AG09319 (cell line): ENCODE results near the gene TMEM266.

Experiments
- DNase-seq: peaks from one replicate; pipeline ENCODE4 v3.0.0-alpha.2; 2010; ENCODE audit warnings: low read depth; ENCODE audit errors: extremely low read depth
- TF ChIP-seq, protein P1 (sequence below): IDR thresholded peaks from 2 replicates; pipeline ENCODE4 v1.5.1; 2011; ENCODE audit warnings: low read depth, mild to moderate bottlenecking, inconsistent platforms, low read length, moderate library complexity

Gene TMEM266

GRCh38 chr15:76176059-76176458, 116.3 kb downstream of the TMEM266 start:
- TF ChIP-seq, protein P1, sequence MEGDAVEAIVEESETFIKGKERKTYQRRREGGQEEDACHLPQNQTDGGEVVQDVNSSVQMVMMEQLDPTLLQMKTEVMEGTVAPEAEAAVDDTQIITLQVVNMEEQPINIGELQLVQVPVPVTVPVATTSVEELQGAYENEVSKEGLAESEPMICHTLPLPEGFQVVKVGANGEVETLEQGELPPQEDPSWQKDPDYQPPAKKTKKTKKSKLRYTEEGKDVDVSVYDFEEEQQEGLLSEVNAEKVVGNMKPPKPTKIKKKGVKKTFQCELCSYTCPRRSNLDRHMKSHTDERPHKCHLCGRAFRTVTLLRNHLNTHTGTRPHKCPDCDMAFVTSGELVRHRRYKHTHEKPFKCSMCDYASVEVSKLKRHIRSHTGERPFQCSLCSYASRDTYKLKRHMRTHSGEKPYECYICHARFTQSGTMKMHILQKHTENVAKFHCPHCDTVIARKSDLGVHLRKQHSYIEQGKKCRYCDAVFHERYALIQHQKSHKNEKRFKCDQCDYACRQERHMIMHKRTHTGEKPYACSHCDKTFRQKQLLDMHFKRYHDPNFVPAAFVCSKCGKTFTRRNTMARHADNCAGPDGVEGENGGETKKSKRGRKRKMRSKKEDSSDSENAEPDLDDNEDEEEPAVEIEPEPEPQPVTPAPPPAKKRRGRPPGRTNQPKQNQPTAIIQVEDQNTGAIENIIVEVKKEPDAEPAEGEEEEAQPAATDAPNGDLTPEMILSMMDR = no peak
- DNase-seq = no peak

- DNase-seq = no peak
- TF ChIP-seq, protein P1 = no peak
These were observed 116.8 kb downstream of the TMEM266 start for GRCh38 chr15:76176487-76177085.

GRCh38 chr15:76177491-76178040, 117.8 kb downstream of the TMEM266 start:
- TF ChIP-seq, protein P1 = no peak
- peak; percentile 48 for DNase-seq

GRCh38 chr15:76178296-76179000, 118.7 kb downstream of the TMEM266 start:
- no peak for DNase-seq
- TF ChIP-seq, protein P1 = no peak

- no peak for DNase-seq
- TF ChIP-seq, protein P1 = no peak
These were observed 119.2 kb downstream of the TMEM266 start for GRCh38 chr15:76179023-76179422.

GRCh38 chr15:76180321-76180720, 120.5 kb downstream of the TMEM266 start:
- DNase-seq = no peak
- TF ChIP-seq, protein P1 = no peak

- TF ChIP-seq, protein P1 = no peak
- DNase-seq = no peak
These were observed 121.9 kb downstream of the TMEM266 start for GRCh38 chr15:76181705-76182107.
